Activated naive CD4-positive, alpha-beta T cell treated with anti-CD3 and anti-CD28 coated beads, Interleukin-2, amount 50 U/mL, for 72 hours (primary cell): ENCODE data around the gene IARS1. TPM values are rescaled to one million over a fixed set of nuclear protein-coding genes. Genes with fewer than 3 reads are reported as not detected.

ENCODE experiments used
- ATAC-seq, 2 donors: fragments of 150-1000 bp; cut with Tn5 transposase; 2 replicates each; pipeline ENCODE4 v1.10.0; 2021; ENCODE audit warnings: mild to moderate bottlenecking in 2 of 2, moderate library complexity in 2 of 2
- DNase-seq, 2 donors: peaks; one replicate each; pipeline ENCODE4 v3.0.0; 2021 to 2022; ENCODE audit warnings: low spot score in 2 of 2
- H3K27ac Mint-ChIP-seq, 2 donors: one replicate each; pipeline ENCODE4 v1.8.0; 2022; ENCODE audit warnings: mild to moderate bottlenecking in 2 of 2, mixed read lengths in 2 of 2
- H3K36me3 Mint-ChIP-seq, 2 donors: one replicate each; pipeline ENCODE4 v1.8.0; 2022; ENCODE audit warnings: mixed read lengths in 2 of 2
- H3K9me3 Mint-ChIP-seq, 2 donors: one replicate each; pipeline ENCODE4 v1.8.0; 2022; ENCODE audit warnings: mixed read lengths in 2 of 2
- total RNA-seq, 2 donors: library from RNA; stranded (reverse); gene quantifications; one replicate each; pipeline ENCODE4 v1.2.3, GENCODE V29; 2022

IARS1 gene
- total RNA-seq, 2 donors from 2014 or later, result 199 to 222 TPM

DNA sequence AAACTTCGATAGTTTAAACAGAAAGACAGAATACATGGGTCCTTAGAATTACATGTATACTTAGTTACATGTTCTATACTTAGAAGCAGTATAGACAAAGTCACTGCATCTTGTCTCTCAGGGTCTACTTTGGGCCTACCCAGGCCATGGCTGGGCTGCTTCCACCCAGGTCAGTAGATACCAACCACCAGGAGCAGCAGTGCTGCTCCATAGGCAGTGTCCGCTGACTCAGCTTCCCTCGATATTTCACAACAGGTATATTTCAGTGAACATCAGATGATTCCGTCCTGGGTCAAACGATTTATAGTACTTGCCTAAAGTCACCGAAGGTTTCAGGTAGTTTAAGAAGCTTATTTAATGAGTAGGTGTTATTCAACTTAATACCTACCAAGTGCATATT, 18.0 kb downstream of the IARS1 start:
- DNase-seq (no peak), ATAC-seq (no peak)
- Mint-ChIP-seq H3K27ac (peak overlapping the region; percentile 35 to 91), H3K36me3 (peaks cover 37 to 48% of the 10 kb centered on the region in 2 donors), H3K9me3 (no peaks in the 10 kb centered on the region)

DNA sequence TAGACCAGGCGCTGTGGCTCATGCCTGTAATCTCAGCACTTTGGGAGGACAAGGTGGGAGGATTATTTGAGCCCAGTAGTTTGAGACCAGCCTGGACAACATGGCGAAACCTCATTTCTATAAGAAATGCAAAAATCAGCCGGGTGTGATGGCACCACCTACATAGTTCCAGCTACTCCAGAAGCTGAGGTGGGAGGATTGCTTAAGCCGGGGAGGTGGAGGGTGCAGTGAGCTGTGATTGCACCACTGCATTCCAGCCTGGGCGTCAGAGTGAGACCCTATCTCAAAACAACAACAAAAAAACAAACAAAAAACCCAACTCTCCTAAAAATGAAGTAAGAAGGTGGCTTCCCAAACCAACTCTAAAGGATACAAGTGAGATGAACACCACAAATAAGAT, 23.0 kb downstream of the IARS1 start:
- Mint-ChIP-seq H3K27ac (no peak overlapping the region), H3K9me3 (no peaks in the 10 kb centered on the region), H3K36me3 (peaks cover 22 to 28% of the 10 kb centered on the region in 2 donors)
- ATAC-seq (no peak), DNase-seq (no peak)

GRCh38 chr9:92266486-92266885, 27.0 kb downstream of the IARS1 start:
- DNase-seq, result no peak
- Mint-ChIP-seq H3K9me3 (no peaks in the 10 kb centered on the region), H3K36me3 (peaks cover 24 to 27% of the 10 kb centered on the region in 2 donors), H3K27ac (peak overlapping the region in 1 of 2 donors; percentile 66)
- no peak for ATAC-seq

DNA sequence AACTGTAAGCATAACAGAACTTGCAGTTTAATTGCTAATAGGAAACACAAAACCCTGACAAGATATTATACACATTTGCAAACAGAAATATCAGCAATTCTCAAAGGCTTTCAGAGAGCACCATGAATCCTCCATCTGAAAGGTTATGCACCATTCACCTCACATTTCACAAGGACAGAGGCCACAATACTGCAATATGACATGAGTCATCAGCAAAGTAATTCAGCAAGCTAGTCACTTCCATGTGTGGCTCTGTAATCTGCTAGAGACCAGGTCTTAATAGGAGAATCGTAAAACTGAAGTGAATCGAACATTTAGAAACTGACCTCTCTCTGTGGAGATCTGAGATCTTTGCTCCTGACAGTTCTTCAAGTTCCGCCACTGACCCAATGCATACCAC, 28.3 kb downstream of the IARS1 start:
- no peak for DNase-seq
- Mint-ChIP-seq H3K9me3 (no peaks in the 10 kb centered on the region), H3K36me3 (peaks cover 21% of the 10 kb centered on the region in 2 donors), H3K27ac (no peak overlapping the region)
- peak in 1 of 2 donors; percentile 52 for ATAC-seq

- H3K9me3 Mint-ChIP-seq, result no peaks in the 10 kb centered on the region
- ATAC-seq (no peak), DNase-seq (no peak)
- peaks cover 26 to 27% of the 10 kb centered on the region in 2 donors for H3K36me3 Mint-ChIP-seq
- H3K27ac Mint-ChIP-seq, result no peak overlapping the region
These were observed 30.4 kb downstream of the IARS1 start for GRCh38 chr9:92263131-92263530.

DNA sequence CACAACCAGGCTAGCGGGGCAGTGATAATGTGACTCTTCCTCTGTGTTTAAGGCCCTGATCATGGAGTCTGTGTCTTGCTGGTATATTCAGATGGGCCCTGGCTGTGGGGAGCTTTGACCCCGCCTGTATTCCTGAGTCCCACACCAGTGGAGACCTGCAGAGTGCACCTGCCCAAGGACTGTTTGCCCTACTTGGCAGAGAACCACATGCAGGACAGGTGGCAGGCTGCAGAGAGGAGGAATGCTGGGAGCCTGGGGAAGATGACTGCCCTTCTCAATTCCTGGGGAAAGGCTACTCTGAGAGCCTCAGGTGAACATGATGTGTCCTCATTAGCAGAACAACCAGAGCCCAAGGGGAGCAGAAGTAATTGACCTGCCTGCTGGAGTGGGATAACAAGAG, 36.2 kb downstream of the IARS1 start:
- H3K9me3 Mint-ChIP-seq, result no peaks in the 10 kb centered on the region
- peaks cover 15 to 22% of the 10 kb centered on the region in 2 donors for H3K36me3 Mint-ChIP-seq
- H3K27ac Mint-ChIP-seq, result peak overlapping the region; percentile 61 to 65
- ATAC-seq, result no peak
- DNase-seq, result no peak

DNA sequence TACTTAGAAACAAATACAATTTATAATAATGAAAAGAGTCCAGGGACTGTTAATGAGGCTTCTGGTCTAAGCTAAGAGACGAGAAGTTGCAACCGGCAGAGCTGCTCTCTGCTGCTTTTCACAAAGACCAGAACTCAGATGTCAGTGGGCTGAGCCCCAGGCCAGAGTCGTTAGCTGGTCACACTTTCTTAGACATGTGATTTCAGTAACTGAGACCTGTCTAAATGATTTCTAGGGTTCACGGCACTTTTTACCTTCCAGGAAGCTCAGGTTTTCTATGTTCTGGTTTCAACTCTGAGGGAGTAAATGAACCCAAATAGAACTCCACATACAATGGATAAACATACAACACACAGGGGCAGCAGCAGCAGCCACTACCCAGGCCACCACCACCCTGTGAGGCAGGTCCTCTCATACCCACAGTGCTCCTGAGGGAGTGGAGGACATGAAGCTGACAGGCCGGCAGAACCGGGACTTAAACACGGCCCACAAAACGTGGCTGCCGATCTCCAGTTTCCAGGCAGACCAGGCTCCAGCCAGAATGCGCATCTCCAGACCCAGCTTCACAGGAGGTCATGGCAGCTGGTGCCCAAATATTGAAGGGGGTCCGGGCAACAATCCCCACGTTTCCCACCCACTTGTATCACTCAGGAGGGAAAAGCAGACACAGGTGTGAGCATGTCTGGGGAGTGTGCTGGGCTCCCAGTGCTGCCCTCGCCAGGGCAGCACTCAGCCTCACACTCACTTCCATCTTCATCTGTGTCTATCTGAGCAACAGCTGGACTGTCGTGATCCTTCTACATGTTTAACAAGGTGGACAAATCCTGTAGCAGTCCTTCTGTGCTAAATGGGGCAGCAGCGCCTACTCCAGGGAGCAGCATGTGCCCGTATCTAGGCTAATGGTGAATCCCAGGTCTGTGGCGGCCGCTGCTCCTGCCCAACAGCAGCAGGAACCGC, 38.8 kb downstream of the IARS1 start:
- DNase-seq (no peak), ATAC-seq (no peak)
- H3K27ac Mint-ChIP-seq, result peak overlapping the region; percentile 36 to 53
- H3K36me3 Mint-ChIP-seq, result peaks cover 20 to 35% of the 10 kb centered on the region in 2 donors
- H3K9me3 Mint-ChIP-seq, result no peaks in the 10 kb centered on the region

DNA sequence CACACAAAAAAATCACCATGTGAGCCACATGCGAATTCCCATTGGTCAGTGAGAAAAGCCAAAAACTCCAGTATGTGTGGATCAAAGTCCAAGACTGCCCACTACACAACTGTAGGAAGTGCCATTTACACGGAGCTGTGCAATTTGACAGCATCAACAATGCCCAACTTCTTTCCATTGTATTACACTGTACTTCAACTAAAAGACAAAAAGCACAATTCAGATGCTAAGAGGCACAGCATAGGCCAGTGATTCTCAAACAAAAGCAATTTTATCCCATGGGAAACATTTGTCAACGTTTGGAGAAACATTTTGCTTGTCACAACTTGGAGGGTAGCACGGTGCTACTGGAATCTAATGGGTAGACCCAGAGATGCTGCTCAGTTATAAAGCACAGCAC, 39.8 kb downstream of the IARS1 start:
- Mint-ChIP-seq H3K36me3 (peaks cover 17 to 35% of the 10 kb centered on the region in 2 donors), H3K27ac (peak overlapping the region in 1 of 2 donors; percentile 53), H3K9me3 (no peaks in the 10 kb centered on the region)
- DNase-seq (no peak), ATAC-seq (no peak)

DNA sequence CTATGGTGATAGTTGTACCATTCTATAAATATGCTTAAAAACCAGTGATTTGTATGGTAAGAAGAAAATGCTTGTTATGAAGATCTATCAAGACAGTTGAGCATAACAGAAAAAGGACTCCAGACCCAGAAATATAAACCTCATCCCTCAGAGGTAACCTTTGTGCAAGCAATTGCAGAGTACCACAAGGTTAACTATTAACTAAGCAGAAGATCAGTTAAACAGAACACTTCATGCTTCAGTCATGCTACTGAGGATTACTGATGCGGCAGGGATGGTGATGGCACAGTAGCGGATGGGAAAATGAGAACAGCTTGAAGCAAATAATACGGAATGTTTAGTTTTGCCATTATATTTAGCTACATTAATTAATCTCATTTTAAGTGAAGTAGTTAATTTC, 45.5 kb downstream of the IARS1 start:
- ATAC-seq (no peak), DNase-seq (no peak)
- H3K27ac Mint-ChIP-seq, result no peak overlapping the region
- no peaks in the 10 kb centered on the region for H3K9me3 Mint-ChIP-seq
- peaks cover 48 to 56% of the 10 kb centered on the region in 2 donors for H3K36me3 Mint-ChIP-seq

DNA sequence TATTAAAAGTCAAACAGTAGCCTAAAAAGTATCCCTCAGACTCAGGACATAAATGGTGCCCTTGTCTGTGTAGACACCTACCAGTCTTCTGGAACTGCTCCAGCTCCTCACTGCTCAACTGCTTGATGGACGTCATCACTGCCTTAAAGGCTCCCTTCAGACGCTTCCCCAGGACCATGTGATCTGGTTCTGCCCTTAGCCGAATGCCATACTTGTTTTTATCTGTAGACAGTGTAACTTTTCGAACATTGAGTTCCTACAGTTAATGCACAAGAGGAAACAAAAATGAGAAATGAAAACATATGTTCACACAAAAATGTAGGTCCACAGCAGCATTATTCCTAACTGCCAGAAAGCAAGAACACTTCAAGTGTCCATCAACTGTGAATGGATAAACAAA, 46.2 kb downstream of the IARS1 start:
- Mint-ChIP-seq H3K9me3 (no peaks in the 10 kb centered on the region), H3K36me3 (peaks cover 55 to 57% of the 10 kb centered on the region in 2 donors), H3K27ac (peak overlapping the region in 1 of 2 donors; percentile 65)
- ATAC-seq (no peak), DNase-seq (no peak)

GRCh38 chr9:92245005-92245797, 48.3 kb downstream of the IARS1 start:
- DNase-seq (no peak), ATAC-seq (peak; percentile 53 to 68)
- Mint-ChIP-seq H3K36me3 (peaks cover 64 to 65% of the 10 kb centered on the region in 2 donors), H3K27ac (peak overlapping the region; percentile 20 to 53), H3K9me3 (no peaks in the 10 kb centered on the region)

Other genes with a start within 250 kb of the IARS1 start
- 10 to 100 TPM; 49.8 to 52.3 TPM for gene SPTLC1, start 178.3 kb downstream of the IARS1 start, total RNA-seq
- gene NOL8, start 31.7 kb upstream of the IARS1 start, total RNA-seq, result 10 to 100 TPM; 64.2 to 66.9 TPM
- 10 to 100 TPM; 22.3 to 26.4 TPM for gene CENPP, start 32.3 kb upstream of the IARS1 start, total RNA-seq
- not detected for gene OGN, start 110.9 kb upstream of the IARS1 start, total RNA-seq
- not detected for gene OMD, start 130.8 kb upstream of the IARS1 start, total RNA-seq
- not detected for gene ASPN, start 188.8 kb upstream of the IARS1 start, total RNA-seq
- not detected for gene ECM2, start 242.3 kb upstream of the IARS1 start, total RNA-seq